ENCODE data around the gene PDE3A. TPM values are rescaled to one million over a fixed set of nuclear protein-coding genes. Genes with fewer than 3 reads are reported as not detected.

Gene PDE3A
- total RNA-seq, 1 donor, result 14.8 TPM

DNA sequence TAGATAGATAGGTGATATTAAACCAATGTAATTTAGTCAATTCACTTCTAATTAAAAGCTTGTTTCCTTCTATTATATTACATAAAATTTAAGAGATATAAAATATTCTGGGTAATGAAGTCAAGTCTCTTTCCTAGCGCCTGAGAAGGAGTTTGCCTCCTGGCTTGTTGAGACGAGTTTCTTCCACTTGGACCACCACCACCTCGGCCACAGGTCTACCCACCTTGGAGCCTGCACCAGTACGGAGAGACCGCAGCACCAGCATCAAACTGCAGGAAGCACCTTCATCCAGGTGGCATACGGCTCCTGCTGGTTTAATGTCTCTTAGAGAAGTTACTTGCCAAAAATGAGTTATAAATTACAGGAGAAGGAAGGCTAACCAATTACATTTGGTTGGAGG is 247.8 kb downstream of the PDE3A start:
- Histone ChIP-seq H3K9me3 (ENCODE audit: low read depth, low read length) (no peaks in the 10 kb centered on the region), H2AFZ (ENCODE audit: low read length) (no peak overlapping the region), H4K20me1 (ENCODE audit: insufficient read depth, low read length) (no peaks in the 10 kb centered on the region), H3K79me2 (ENCODE audit: insufficient read depth, low read length) (no peaks in the 10 kb centered on the region), H3K27ac (ENCODE audit: low read depth, low read length) (no peak overlapping the region), H3K4me2 (ENCODE audit: insufficient read depth, low read length) (no peak overlapping the region), H3K4me3 (ENCODE audit: insufficient read depth, low read length) (no peak overlapping the region), H3K27me3 (ENCODE audit: insufficient read depth, low read length) (no peaks in the 10 kb centered on the region), H3K36me3 (ENCODE audit: insufficient read depth, low read length) (peaks cover 7% of the 10 kb centered on the region), H3K4me1 (ENCODE audit: insufficient read depth, low read length) (no peaks in the 10 kb centered on the region)
- no peak for DNase-seq (ENCODE audit: insufficient read length, low spot score, missing footprints)
- TF ChIP-seq, protein P1, sequence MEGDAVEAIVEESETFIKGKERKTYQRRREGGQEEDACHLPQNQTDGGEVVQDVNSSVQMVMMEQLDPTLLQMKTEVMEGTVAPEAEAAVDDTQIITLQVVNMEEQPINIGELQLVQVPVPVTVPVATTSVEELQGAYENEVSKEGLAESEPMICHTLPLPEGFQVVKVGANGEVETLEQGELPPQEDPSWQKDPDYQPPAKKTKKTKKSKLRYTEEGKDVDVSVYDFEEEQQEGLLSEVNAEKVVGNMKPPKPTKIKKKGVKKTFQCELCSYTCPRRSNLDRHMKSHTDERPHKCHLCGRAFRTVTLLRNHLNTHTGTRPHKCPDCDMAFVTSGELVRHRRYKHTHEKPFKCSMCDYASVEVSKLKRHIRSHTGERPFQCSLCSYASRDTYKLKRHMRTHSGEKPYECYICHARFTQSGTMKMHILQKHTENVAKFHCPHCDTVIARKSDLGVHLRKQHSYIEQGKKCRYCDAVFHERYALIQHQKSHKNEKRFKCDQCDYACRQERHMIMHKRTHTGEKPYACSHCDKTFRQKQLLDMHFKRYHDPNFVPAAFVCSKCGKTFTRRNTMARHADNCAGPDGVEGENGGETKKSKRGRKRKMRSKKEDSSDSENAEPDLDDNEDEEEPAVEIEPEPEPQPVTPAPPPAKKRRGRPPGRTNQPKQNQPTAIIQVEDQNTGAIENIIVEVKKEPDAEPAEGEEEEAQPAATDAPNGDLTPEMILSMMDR (IDR thresholded peaks at IDR 0.05; ENCODE audit: extremely low read depth, low read depth, low read length), result no peak

DNA sequence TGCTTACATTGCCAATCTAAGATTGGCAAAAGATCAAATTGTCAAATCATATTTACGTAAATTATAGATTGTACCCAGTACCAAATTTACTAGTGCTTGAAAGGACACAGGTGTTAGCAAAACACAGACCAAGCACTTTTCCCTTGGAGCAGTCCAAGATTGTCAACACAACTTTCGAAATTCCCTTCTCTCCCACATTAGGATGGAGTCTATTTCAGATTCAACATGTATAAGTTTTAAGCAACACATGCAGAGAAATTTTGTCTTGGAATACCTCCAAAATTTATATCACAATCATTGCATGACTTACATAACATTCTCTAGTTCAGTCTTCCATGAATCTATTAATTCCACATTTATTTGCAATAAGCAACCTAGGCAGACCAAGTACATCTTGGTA is 251.9 kb downstream of the PDE3A start:
- Histone ChIP-seq H4K20me1 (ENCODE audit: insufficient read depth, low read length) (no peaks in the 10 kb centered on the region), H2AFZ (ENCODE audit: low read length) (no peak overlapping the region), H3K27me3 (ENCODE audit: insufficient read depth, low read length) (no peaks in the 10 kb centered on the region), H3K4me2 (ENCODE audit: insufficient read depth, low read length) (no peak overlapping the region), H3K4me3 (ENCODE audit: insufficient read depth, low read length) (no peak overlapping the region), H3K36me3 (ENCODE audit: insufficient read depth, low read length) (peaks cover 7% of the 10 kb centered on the region), H3K27ac (ENCODE audit: low read depth, low read length) (no peak overlapping the region), H3K9me3 (ENCODE audit: low read depth, low read length) (no peaks in the 10 kb centered on the region), H3K79me2 (ENCODE audit: insufficient read depth, low read length) (no peaks in the 10 kb centered on the region), H3K4me1 (ENCODE audit: insufficient read depth, low read length) (no peaks in the 10 kb centered on the region)
- TF ChIP-seq, protein P1 (IDR thresholded peaks at IDR 0.05; ENCODE audit: extremely low read depth, low read depth, low read length), result no peak
- no peak for DNase-seq (ENCODE audit: insufficient read length, low spot score, missing footprints)

DNA sequence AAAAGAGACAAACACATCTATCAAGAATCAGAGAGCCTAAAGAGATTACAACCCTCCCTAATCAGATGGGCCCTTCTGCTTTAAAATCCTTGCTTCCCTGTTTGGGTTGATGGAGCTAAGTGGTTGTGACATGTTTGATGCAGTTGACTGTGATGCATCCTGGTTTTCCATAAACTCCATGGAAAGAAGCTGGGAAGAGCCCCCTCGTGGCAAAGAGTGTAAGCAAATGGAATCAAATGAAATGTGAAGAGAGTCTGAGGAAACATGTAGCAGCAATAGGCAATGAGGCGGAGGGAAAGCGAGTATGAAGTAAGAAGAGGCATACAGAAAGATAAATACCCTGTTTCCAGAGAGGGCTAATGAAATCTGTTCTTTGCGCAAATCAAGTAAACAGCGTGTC is 256.4 kb downstream of the PDE3A start:
- H3K36me3 ChIP-seq (ENCODE audit: insufficient read depth, low read length), result no peaks in the 10 kb centered on the region
- no peak for DNase-seq (ENCODE audit: insufficient read length, low spot score, missing footprints)
- H4K20me1 ChIP-seq (ENCODE audit: insufficient read depth, low read length), result no peaks in the 10 kb centered on the region
- H3K27ac ChIP-seq (ENCODE audit: low read depth, low read length), result no peak overlapping the region
- H2AFZ ChIP-seq (ENCODE audit: low read length), result no peak overlapping the region
- H3K27me3 ChIP-seq (ENCODE audit: insufficient read depth, low read length), result no peaks in the 10 kb centered on the region
- no peaks in the 10 kb centered on the region for H3K9me3 ChIP-seq (ENCODE audit: low read depth, low read length)
- TF ChIP-seq, protein P1 (IDR thresholded peaks at IDR 0.05; ENCODE audit: extremely low read depth, low read depth, low read length), result peak; percentile 54
- no peak overlapping the region for H3K4me3 ChIP-seq (ENCODE audit: insufficient read depth, low read length)
- no peaks in the 10 kb centered on the region for H3K79me2 ChIP-seq (ENCODE audit: insufficient read depth, low read length)
- H3K4me1 ChIP-seq (ENCODE audit: insufficient read depth, low read length), result peaks cover 16% of the 10 kb centered on the region
- no peak overlapping the region for H3K4me2 ChIP-seq (ENCODE audit: insufficient read depth, low read length)

DNA sequence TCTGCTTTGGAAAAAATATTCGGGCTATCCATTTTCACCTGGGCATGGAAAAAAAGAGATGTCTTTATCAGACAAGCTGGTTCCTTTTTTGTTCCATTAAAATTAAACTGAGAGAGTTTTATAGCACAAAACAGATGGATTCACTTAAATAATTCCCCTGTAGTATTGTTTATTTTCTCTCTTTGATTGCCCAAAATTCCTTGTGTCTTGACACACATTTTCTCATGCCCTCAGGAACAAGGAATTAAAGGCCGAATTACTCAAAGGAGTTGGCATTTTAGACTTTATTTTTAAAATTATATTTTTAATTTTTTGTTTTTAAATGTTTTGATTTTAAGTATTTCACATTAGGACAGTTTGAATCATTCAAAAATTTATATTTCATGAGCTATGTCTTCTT is 257.2 kb downstream of the PDE3A start:
- Histone ChIP-seq H3K36me3 (ENCODE audit: insufficient read depth, low read length) (no peaks in the 10 kb centered on the region), H3K79me2 (ENCODE audit: insufficient read depth, low read length) (no peaks in the 10 kb centered on the region), H3K27ac (ENCODE audit: low read depth, low read length) (no peak overlapping the region), H3K9me3 (ENCODE audit: low read depth, low read length) (no peaks in the 10 kb centered on the region), H3K4me2 (ENCODE audit: insufficient read depth, low read length) (no peak overlapping the region), H4K20me1 (ENCODE audit: insufficient read depth, low read length) (no peaks in the 10 kb centered on the region), H3K4me3 (ENCODE audit: insufficient read depth, low read length) (no peak overlapping the region), H3K27me3 (ENCODE audit: insufficient read depth, low read length) (no peaks in the 10 kb centered on the region), H2AFZ (ENCODE audit: low read length) (no peak overlapping the region), H3K4me1 (ENCODE audit: insufficient read depth, low read length) (peaks cover 19% of the 10 kb centered on the region)
- TF ChIP-seq, protein P1 (IDR thresholded peaks at IDR 0.05; ENCODE audit: extremely low read depth, low read depth, low read length), result no peak
- DNase-seq (ENCODE audit: insufficient read length, low spot score, missing footprints), result no peak

All from osteoblast (primary cell).